Measurements from ENCODE around the gene PSMB7. TPM values are rescaled to one million over a fixed set of nuclear protein-coding genes. Genes with fewer than 3 reads are reported as not detected.

The PSMB7 gene
- total RNA-seq, 4 donors from 2014 or later = 67.6 to 110 (median 90.8) TPM

- Histone ChIP-seq H3K4me1 (no peaks in the 10 kb centered on the region), H3K27ac (no peak overlapping the region), H3K4me3 (no peak overlapping the region), H3K27me3 (no peaks in the 10 kb centered on the region), H3K9me3 (no peaks in the 10 kb centered on the region), H3K36me3 (peaks cover 0 to 58% (median 0%) of the 10 kb centered on the region in 3 donors)
- no peak for TF ChIP-seq POLR2A (IDR thresholded peaks at IDR 0.05)
- TF ChIP-seq, protein P1, sequence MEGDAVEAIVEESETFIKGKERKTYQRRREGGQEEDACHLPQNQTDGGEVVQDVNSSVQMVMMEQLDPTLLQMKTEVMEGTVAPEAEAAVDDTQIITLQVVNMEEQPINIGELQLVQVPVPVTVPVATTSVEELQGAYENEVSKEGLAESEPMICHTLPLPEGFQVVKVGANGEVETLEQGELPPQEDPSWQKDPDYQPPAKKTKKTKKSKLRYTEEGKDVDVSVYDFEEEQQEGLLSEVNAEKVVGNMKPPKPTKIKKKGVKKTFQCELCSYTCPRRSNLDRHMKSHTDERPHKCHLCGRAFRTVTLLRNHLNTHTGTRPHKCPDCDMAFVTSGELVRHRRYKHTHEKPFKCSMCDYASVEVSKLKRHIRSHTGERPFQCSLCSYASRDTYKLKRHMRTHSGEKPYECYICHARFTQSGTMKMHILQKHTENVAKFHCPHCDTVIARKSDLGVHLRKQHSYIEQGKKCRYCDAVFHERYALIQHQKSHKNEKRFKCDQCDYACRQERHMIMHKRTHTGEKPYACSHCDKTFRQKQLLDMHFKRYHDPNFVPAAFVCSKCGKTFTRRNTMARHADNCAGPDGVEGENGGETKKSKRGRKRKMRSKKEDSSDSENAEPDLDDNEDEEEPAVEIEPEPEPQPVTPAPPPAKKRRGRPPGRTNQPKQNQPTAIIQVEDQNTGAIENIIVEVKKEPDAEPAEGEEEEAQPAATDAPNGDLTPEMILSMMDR (IDR thresholded peaks at IDR 0.05) = no peak
- no peak for DNase-seq
Observed at GRCh38 chr9:124335320-124335707, 79.9 kb downstream of the PSMB7 start.

DNA sequence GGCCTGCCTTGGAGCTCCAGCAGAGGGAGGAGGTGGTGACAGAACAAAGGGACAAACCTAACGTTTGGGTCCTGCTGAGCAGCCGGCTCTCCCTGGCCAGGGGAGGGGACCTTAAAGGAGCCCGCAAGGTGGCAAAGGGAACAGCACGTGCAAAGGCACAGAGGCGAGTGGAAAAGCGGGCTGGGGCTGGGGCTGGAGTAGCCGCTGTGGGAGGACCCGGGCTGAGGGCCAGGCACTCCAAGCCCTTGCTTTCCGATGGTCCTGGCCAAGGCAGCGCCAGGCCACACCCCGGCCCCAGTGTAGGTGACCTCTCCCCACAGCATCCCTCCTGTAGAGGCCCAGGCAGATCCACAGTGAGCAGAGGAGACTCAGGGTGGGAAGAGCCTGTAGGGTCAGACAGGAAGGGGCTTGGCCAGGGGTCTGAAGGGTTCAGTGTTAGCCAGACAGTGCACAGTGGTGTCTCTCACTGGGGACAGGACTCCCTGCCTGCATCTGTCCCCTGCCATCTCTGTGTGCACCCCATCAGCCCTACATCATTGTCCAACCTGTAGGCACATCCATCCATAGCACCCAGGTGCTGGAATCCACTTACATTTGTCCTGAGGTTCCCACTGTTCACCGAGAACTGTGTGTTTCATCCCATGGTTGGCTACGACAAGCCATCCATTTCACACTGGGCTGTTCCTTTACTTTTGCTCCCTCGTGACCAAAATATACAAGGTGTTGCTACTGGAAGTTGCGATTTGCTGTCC is 80.5 kb downstream of the PSMB7 start:
- Histone ChIP-seq H3K27ac (no peak overlapping the region), H3K36me3 (peaks cover 0 to 60% (median 0%) of the 10 kb centered on the region in 3 donors), H3K4me3 (no peak overlapping the region), H3K4me1 (no peaks in the 10 kb centered on the region), H3K27me3 (no peaks in the 10 kb centered on the region), H3K9me3 (no peaks in the 10 kb centered on the region)
- TF ChIP-seq, protein P1 (IDR thresholded peaks at IDR 0.05) = no peak
- TF ChIP-seq POLR2A (IDR thresholded peaks at IDR 0.05) = no peak
- DNase-seq = no peak

DNA sequence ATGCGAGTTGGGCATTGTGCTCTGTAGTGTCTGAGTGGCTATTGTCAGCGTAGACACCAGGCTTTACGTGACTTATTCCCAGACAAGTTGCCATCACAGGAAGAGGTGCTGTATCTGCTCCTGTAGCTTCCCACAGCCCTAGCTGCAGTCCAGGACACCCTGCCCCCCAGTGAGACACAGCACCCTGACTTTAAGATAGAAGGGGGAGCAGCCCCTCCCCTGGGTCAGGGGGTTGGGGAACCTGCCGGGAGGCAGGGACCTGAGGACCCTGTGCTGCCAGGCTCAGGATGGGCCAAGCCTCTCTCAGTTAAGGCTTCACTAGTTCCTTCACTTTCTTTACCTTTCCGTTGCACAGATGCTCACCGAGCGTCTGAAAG is 82.1 kb downstream of the PSMB7 start:
- Histone ChIP-seq H3K36me3 (peaks cover 0 to 75% (median 0%) of the 10 kb centered on the region in 3 donors), H3K4me3 (no peak overlapping the region), H3K27me3 (no peaks in the 10 kb centered on the region), H3K9me3 (no peaks in the 10 kb centered on the region), H3K4me1 (no peaks in the 10 kb centered on the region), H3K27ac (no peak overlapping the region)
- no peak for DNase-seq
- TF ChIP-seq, protein P1 (IDR thresholded peaks at IDR 0.05) = no peak
- TF ChIP-seq POLR2A (IDR thresholded peaks at IDR 0.05) = no peak

GRCh38 chr9:124332361-124333202 is 82.7 kb downstream of the PSMB7 start:
- Histone ChIP-seq H3K36me3 (peaks cover 0 to 81% (median 0%) of the 10 kb centered on the region in 3 donors), H3K27me3 (no peaks in the 10 kb centered on the region), H3K4me3 (no peak overlapping the region), H3K9me3 (no peaks in the 10 kb centered on the region), H3K27ac (no peak overlapping the region), H3K4me1 (no peaks in the 10 kb centered on the region)
- no peak for DNase-seq
- TF ChIP-seq POLR2A (IDR thresholded peaks at IDR 0.05) = no peak
- TF ChIP-seq, protein P1 (IDR thresholded peaks at IDR 0.05) = no peak

DNA sequence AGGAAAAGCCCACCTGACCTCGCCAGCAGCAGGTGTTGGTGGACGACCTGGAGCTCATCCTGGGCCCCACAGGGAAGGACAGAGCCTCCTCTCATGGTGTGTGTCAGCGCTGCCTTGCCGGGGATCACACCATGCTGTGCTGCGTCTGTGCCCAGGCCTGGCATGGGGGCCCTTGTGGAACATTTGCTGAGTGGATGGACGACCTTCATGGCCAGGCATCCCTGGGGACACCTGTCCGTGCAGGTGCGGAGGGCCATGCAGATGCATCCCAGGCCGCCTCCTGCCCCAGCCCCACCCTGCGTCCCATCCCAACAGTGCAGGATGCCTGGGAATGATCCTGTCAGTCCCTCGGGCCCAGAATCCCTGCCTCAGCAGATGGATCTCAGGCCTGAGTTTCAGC is 83.7 kb downstream of the PSMB7 start:
- H3K36me3 ChIP-seq = peaks cover 0 to 83% (median 0%) of the 10 kb centered on the region in 3 donors
- TF ChIP-seq, protein P1 (IDR thresholded peaks at IDR 0.05) = no peak
- no peak for TF ChIP-seq POLR2A (IDR thresholded peaks at IDR 0.05)
- H3K27me3 ChIP-seq = no peaks in the 10 kb centered on the region
- no peak for DNase-seq
- no peaks in the 10 kb centered on the region for H3K4me1 ChIP-seq
- no peak overlapping the region for H3K27ac ChIP-seq
- H3K4me3 ChIP-seq = no peak overlapping the region
- no peaks in the 10 kb centered on the region for H3K9me3 ChIP-seq
